Measurements from ENCODE around the gene CST7. TPM values are rescaled to one million over a fixed set of nuclear protein-coding genes. Genes with fewer than 3 reads are reported as not detected.

The CST7 gene
- total RNA-seq, 6 experiments from 2014 or later, result 1.1 to 4.6 (median 1.5) TPM

GRCh38 chr20:24950128-24950835 is 1.2 kb downstream of the CST7 start:
- TF ChIP-seq CTCF (IDR thresholded peaks at IDR 0.05) (no peak), POLR2A (IDR thresholded peaks at IDR 0.05) (no peak)
- H3K27ac ChIP-seq, result peak overlapping the region in 1 of 3 donors; percentile 49
- no peak overlapping the region for H3K4me3 ChIP-seq
- H3K9me3 ChIP-seq, result no peaks in the 10 kb centered on the region
- intact Hi-C loops (cut with DNase I), result no loop called here
- DNase-seq (peak in 1 of 3 donors; percentile 52), ATAC-seq (peak in 3 of 4 donors; percentile 2 to 6 (median 2))
- 75% methylated on average over 1 of the region's 12 CpGs for WGBS (ENCODE audit: insufficient coverage, low coverage, low lambda C conversion rate, missing lambda C conversion rate)
- H3K4me1 ChIP-seq, result peaks cover 0 to 26% (median 0%) of the 10 kb centered on the region in 4 donors
- H3K36me3 ChIP-seq, result no peaks in the 10 kb centered on the region
- H3K27me3 ChIP-seq, result no peaks in the 10 kb centered on the region

DNA sequence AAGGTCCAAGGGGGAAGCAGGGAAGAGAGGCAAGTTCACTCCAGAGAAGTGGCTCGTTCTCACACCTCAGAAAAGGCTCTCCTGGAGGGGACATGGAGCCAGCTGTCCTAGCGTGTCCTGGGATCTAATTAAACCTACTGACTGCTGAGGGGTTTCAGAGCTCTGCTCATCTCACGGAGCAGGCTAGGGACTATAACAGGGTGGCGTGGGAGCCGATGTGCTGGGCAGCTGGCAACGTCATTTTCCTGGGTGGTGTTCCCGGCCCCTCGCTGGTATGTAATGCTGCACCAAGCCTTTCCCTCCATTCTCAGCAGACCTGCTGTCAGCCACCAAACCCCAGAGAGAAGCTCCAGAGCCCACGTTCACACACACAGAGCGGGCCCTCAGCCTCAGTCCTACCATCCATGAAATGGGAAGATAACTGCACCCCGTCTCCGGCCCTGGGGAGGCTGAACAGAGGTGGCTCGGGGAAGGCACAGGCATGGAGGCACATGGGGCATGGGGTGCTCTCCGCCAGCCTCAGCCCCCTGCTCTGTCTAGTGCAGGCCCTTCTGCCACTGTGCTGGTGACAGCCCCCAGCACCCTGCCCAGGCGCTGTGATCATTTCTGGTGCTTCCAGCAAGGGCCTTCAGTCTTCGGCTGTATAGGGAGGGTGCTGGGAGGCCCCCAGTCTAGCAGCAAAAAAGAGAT is 1.9 kb downstream of the CST7 start:
- Histone ChIP-seq H3K27ac (peak overlapping the region in 1 of 3 donors; percentile 30), H3K4me3 (no peak overlapping the region), H3K9me3 (no peaks in the 10 kb centered on the region), H3K27me3 (no peaks in the 10 kb centered on the region), H3K36me3 (no peaks in the 10 kb centered on the region), H3K4me1 (peaks cover 0 to 26% (median 0%) of the 10 kb centered on the region in 4 donors)
- no CpG with 5 or more reads among the region's 16 CpGs for WGBS (ENCODE audit: insufficient coverage, low coverage, low lambda C conversion rate, missing lambda C conversion rate)
- ATAC-seq, result no peak
- intact Hi-C loops (cut with DNase I), result no loop called here
- DNase-seq, result peak in 1 of 3 donors; percentile 50
- no peak for TF ChIP-seq CTCF (IDR thresholded peaks at IDR 0.05)
- no peak for TF ChIP-seq POLR2A (IDR thresholded peaks at IDR 0.05)

DNA sequence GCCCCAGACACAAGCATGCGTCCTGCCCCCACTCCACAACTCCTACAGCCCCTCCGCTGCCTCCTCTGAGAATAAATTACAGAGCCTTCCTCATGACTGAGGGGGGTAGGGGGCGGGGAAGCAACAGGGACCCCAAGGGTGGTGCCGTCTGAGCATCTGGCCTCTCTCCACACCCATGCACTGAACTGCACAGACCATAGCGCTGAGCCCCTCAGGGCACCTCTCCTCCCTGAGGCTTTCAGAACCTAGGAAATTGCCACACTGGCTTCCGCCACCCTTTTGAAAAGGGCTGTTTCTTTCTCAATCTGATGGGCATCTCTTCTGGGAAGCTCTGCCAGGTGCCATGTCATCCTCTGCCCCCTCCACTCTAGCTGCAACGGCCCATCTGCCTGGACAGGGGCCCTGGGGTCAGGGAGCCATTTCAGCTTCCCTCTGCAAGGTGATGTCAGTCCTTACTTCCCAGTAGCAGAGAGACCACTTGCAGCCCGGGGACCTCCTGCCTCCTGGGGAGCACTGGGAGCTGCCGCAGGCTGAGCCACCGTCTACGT is 2.5 kb downstream of the CST7 start:
- Histone ChIP-seq H3K27ac (no peak overlapping the region), H3K4me3 (no peak overlapping the region), H3K9me3 (no peaks in the 10 kb centered on the region), H3K27me3 (no peaks in the 10 kb centered on the region), H3K4me1 (peaks cover 0 to 26% (median 0%) of the 10 kb centered on the region in 4 donors), H3K36me3 (peaks cover 0 to 2% (median 0%) of the 10 kb centered on the region in 4 donors)
- DNase-seq (peak in 2 of 3 donors; percentile 49 to 80), ATAC-seq (peak; percentile 5 to 49 (median 36))
- intact Hi-C loops (cut with DNase I), result no loop called here
- TF ChIP-seq POLR2A (IDR thresholded peaks at IDR 0.05), result no peak
- TF ChIP-seq CTCF (IDR thresholded peaks at IDR 0.05), result no peak
- 10% methylated on average over 2 of the region's 11 CpGs for WGBS (ENCODE audit: insufficient coverage, low coverage, low lambda C conversion rate, missing lambda C conversion rate)

DNA sequence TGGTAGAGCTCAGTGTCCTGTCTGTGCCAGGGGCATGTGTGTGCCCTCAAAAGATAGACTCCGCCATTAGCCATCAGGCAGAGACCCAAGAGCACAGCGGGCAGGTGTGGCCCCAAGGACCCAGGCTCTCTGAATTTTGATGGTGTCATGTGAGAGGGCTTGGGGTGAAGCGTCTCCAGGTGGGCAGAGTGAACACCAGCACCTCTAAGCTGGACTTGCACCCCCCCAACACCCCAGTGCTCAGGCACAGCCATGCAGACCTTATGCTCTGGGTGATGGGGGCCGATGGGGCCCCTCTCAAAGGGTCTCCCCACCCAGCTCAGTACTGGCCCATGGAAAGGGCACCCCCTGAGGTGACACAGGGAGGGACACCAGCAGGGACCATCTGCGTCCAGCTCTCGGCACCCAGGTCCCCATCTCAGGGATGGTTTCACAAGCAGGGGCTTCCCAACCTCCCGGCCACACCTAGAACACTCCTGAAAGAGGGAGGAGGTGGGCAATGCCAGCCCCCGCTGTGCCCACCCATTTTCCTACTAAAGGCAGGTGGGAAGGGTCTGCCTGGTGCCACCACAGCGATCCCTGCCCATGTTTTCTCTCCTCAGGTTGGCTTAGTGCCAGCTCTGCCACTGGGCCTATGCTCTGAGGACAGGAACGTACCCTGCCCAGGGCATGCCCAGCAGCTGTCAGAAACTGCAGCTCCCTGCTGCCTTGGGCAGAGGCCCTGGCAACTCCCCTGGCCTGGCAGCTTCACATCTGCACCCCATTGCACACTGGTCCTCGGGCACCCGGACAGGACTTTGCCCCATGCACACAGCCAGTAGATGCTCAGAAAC is 3.5 kb downstream of the CST7 start:
- no peak for TF ChIP-seq CTCF (IDR thresholded peaks at IDR 0.05)
- TF ChIP-seq POLR2A (IDR thresholded peaks at IDR 0.05), result no peak
- peak overlapping the region in 1 of 3 donors; percentile 37 for H3K27ac ChIP-seq
- DNase-seq (peak; percentile 46 to 91 (median 87)), ATAC-seq (peak; percentile 50 to 77 (median 74))
- intact Hi-C loops (cut with DNase I), result no loop called here
- 44% methylated on average over 4 of the region's 12 CpGs for WGBS (ENCODE audit: insufficient coverage, low coverage, low lambda C conversion rate, missing lambda C conversion rate)
- H3K27me3 ChIP-seq, result no peaks in the 10 kb centered on the region
- no peak overlapping the region for H3K4me3 ChIP-seq
- peaks cover 0 to 26% (median 0%) of the 10 kb centered on the region in 4 donors for H3K4me1 ChIP-seq
- no peaks in the 10 kb centered on the region for H3K9me3 ChIP-seq
- peaks cover 0 to 5% (median 4%) of the 10 kb centered on the region in 4 donors for H3K36me3 ChIP-seq

Data from right lobe of liver (tissue), 6 donors.